ENCODE measurements around the gene SMIM36.
"Not testable (repeated sequence)": the region's sequence is repeated elsewhere in the genome, so short reads cannot be mapped to it uniquely, and the experiment has no call there.

Gene SMIM36

GRCh38 chr17:55500103-55500502 lies 11.1 kb downstream of the SMIM36 start:
- DNase-seq = no peak

DNA sequence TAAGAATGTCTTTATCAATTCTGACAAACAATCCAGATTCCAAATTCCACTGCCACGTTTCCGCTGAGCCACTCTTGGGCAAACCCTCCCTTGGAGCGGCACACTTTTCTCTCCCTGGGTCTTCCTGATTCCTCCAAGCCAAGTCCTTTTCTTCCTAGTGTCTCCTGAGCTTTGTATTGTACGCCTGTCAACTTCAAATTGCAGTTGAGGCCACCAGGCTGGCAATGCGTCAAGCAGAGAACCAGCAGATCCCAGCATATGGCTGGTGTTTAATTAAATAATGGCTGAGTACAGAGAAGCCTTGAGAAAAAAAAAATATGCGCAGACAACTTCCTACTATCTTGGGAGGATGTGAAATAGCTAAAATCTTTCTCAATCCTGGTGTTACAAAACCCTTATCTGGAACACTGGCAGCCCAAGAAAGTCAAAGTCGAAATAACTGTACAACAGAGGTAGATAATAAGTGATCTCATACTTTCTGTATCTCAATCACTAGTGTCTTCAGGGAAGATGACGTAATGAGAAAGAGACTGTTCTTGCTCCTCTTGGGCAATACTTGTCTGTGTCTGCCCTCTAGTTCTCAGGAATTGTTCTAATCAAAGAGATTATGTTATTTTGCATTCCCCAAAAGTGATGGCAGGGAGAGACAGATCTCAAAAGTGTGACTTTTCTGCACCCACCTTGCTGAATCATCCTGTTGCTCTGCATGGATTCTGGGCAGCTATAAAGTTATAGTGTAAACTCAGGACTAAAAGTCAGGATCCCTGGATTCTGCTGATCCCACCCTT lies 15.0 kb downstream of the SMIM36 start:
- DNase-seq = no peak

- no peak for DNase-seq
Measured at GRCh38 chr17:55495239-55495638, 16.0 kb downstream of the SMIM36 start.

DNA sequence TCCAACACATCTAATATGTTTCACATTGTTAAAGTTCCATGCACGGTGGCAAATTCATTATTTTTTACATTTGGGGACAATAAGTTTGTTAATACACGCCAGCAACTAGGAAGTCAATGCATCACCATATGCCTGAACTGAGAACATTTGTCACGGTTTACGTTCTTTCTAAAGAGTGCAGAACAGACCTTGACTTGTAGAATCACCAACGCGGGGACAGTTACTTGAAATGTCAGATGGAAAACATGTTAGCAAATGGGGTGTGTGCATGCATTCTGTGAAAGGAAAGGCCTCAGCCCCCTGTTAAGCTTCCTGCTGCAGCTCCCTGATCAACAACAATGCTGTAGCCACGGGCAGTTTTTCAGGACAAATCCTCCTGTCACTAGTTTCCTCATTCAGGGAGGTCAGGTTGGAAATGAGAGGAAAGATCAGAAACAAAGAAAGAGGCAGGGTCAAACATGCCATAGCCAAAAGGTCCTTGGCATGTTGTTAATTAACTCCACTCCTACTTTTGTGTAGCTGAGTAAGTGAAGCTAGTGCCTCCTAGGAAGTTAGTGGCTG lies 18.4 kb downstream of the SMIM36 start:
- no peak for DNase-seq

DNA sequence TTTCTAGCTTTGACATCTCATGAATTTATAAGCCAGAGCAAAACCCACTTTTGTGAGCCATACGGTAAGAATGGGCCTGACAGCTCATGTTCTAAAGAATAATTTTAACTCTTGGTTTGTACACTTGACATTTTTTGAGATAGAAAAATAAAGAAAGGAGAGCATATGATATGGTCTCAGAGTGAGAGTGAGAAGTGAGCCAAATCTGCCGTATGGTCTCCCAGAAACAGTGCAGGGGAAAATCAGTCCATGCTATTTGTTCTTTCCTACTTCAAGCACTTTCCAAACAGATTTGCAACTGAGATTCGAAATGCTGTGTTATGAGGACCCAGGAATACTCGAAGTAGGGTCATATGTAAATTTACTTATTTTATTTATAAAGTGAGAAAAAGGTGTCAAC lies 20.9 kb downstream of the SMIM36 start:
- no peak for DNase-seq

- no peak for DNase-seq
Measured at GRCh38 chr17:55487695-55488432, 23.4 kb downstream of the SMIM36 start.

DNA sequence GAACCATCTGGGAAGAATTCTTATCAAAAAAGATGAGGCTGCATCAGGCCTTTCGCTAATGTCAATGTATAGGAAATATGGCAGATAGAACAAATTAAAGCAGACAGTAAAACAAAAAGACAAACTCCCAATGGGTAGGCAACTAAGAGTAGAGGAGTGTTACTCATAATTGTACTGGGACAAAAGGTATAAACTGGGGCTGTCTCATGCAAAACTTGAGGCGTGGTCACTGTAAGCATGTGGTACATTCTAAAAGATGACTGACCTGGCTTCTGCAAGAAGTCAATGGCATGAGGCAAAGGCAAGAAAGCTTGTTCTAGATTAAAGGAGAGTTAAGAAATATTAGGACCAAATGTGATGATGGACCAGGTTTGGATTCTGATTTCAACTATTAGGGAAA lies 26.7 kb downstream of the SMIM36 start:
- no peak for DNase-seq

GRCh38 chr17:55482591-55483389 lies 28.5 kb downstream of the SMIM36 start:
- DNase-seq = no peak

- no peak for DNase-seq
Measured at GRCh38 chr17:55480631-55481315, 30.5 kb downstream of the SMIM36 start.

- DNase-seq = no peak
Measured at GRCh38 chr17:55479903-55480302, 31.3 kb downstream of the SMIM36 start.

- DNase-seq = no peak
Measured at GRCh38 chr17:55478971-55479370, 32.3 kb downstream of the SMIM36 start.

- DNase-seq = no peak
Measured at GRCh38 chr17:55466671-55467070, 44.6 kb downstream of the SMIM36 start.

GRCh38 chr17:55465771-55466170 lies 45.5 kb downstream of the SMIM36 start:
- not testable (repeated sequence) for DNase-seq

- no peak for DNase-seq
Measured at GRCh38 chr17:55463600-55463999, 47.7 kb downstream of the SMIM36 start.

GRCh38 chr17:55462711-55463110 lies 48.5 kb downstream of the SMIM36 start:
- DNase-seq = no peak

DNA sequence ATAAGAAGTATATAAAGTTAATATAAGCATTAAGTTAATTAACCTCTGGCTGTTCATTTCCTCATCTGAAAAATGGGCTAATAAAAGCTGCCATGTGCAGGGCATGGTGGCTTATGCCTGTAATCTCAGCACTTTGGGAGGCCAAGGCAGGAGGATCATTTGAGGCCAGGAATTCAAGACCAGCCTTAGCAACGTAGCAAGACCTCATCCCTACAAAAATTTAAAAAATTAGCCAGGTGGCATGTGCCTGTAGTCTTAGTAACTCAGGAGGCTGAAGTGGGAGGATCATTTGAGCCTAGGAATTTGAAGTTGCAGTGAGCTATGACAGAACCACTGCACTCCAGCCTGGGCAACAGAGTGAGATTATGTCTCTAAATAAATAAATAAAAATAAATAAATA lies 49.0 kb downstream of the SMIM36 start:
- no peak for DNase-seq

GRCh38 chr17:55458978-55459377 lies 52.3 kb downstream of the SMIM36 start:
- DNase-seq = no peak

DNA sequence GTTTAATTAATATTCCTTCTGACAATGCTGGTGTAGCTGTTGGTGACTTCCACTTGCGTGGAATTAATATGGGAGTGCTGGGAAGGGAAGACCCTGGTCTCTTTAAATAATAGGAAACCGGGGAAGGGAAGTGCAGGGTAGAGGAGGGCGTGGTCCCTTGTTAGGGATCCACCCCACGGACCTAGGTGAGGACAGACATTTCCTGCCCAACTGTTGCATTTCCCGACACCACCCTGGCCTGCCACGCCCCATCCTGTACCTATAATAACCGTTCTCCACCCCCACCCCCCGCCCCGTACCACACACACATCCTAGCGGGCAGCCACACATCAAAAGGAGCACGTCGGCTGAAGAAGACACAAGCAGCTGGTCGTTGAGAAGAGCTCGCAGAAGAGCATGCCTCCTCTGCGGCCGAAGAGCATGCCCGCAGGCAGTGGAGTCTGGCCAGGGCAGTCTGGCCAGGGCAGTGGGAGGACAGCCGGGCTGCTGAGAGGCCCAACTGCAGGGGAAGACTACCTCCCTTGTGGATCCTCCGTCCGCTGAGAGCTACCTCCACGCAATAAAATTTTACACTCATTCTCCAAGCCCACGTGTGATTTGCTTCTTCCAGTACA lies 52.9 kb downstream of the SMIM36 start:
- DNase-seq = no peak

DNA sequence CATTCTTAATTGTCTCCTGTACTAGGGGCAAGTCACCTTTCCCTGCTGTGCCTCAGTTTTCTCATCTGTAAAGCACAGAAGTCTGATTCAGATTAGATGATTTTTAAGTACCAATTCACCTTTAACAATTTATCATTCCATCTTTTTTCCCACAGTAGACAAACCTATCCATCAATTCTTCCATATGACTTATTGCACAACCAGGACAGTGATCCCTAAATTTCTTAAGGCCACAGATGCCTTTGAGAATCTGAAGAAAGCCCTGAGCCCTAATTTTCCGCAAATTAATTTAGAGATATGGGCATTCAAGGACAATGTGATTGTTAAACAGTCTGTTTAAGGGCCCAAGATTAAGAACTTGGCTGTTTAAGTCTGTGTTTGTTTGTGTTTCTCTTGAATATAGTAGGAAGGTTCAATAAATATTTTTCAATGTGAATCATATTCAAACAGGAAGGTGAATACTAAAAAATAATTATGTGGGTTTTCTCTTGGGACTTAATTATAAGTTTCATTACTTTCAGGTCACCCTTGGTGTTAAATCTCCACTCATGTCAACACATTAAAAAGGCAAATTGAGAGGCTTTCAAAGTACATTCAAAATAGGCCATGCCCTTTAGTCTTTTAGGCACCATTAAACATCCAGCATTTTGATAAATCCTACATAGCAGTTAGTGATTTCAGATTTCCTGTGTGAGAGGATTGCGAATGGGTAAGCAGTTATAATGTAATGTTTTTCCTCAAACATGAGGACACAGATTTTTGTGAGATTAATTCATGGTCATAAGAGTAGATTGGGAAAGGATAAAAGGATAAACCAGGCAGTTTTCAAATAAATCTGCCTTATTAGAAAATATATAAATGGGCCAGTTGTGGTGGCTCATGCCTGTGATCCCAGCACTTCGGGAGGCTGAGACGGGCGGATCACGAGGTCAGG lies 54.7 kb downstream of the SMIM36 start:
- no peak for DNase-seq

DNA sequence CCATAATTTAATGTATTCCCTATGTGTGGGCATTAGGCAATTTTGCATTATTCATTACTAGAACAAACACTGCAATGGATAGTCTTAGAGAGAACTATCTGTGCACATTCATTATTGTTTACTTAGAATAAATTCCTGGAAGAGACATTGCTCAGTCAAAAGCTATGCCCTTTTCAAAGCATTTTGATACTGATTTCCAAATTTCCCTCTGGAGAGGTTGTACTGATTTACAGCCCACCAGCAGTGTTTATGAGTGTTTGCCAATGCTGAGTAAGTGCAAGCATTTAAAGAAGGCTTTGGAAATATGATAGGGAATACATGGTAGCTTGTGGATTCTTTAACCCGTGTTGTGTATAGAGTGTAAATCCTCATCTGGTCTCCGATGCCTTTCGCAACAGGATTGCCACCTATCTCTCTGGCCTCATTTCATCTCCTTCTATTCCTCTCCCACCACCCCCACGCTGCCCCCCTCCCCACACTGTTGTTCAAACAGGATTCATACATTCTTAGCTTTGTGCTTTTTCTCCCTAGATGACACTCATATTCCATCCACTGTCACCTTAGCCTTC lies 56.3 kb downstream of the SMIM36 start:
- no peak for DNase-seq

All from activated gamma-delta T cell treated with Interleukin-2 at 50 U/mL for 16 hours (primary cell).